Measurements from ENCODE around the gene USP54.

The USP54 gene

GRCh38 chr10:73522263-73522662, 68.9 kb downstream of the USP54 start:
- DNase-seq (ENCODE audit: low read depth in 2 of 2) = no peak

- no peak for DNase-seq (ENCODE audit: low read depth in 2 of 2)
These were observed 71.8 kb downstream of the USP54 start for GRCh38 chr10:73519336-73519735.

- no peak for DNase-seq (ENCODE audit: low read depth in 2 of 2)
These were observed 73.8 kb downstream of the USP54 start for GRCh38 chr10:73517166-73517888.

- DNase-seq (ENCODE audit: low read depth in 2 of 2) = no peak
These were observed 78.9 kb downstream of the USP54 start for GRCh38 chr10:73512207-73512743.

GRCh38 chr10:73509695-73510094, 81.4 kb downstream of the USP54 start:
- no peak for DNase-seq (ENCODE audit: low read depth in 2 of 2)

- DNase-seq (ENCODE audit: low read depth in 2 of 2) = no peak
These were observed 84.7 kb downstream of the USP54 start for GRCh38 chr10:73506491-73506890.

GRCh38 chr10:73506074-73506473, 85.1 kb downstream of the USP54 start:
- DNase-seq (ENCODE audit: low read depth in 2 of 2) = no peak

- DNase-seq (ENCODE audit: low read depth in 2 of 2) = no peak
These were observed 88.1 kb downstream of the USP54 start for GRCh38 chr10:73503037-73503436.

- no peak for DNase-seq (ENCODE audit: low read depth in 2 of 2)
These were observed 89.5 kb downstream of the USP54 start for GRCh38 chr10:73501651-73502050.

GRCh38 chr10:73497623-73498022, 93.5 kb downstream of the USP54 start:
- DNase-seq (ENCODE audit: low read depth in 2 of 2) = no peak

GRCh38 chr10:73495884-73496674, 95.1 kb downstream of the USP54 start, which contains the start of gene PPP3CB:
PPP3CB (minus strand) TSS chr10:73496024; CDS start chr10:73495889, 135 bp downstream.
- DNase-seq (ENCODE audit: low read depth in 2 of 2) = peak; percentile 83 to 85

GRCh38 chr10:73495226-73495883, 95.8 kb downstream of the USP54 start:
- DNase-seq (ENCODE audit: low read depth in 2 of 2) = peak; percentile 68 to 76

- DNase-seq (ENCODE audit: low read depth in 2 of 2) = no peak
These were observed 96.3 kb downstream of the USP54 start for GRCh38 chr10:73494877-73495225.

- no peak for DNase-seq (ENCODE audit: low read depth in 2 of 2)
These were observed 96.9 kb downstream of the USP54 start for GRCh38 chr10:73494213-73494612.

GRCh38 chr10:73493781-73494180, 97.4 kb downstream of the USP54 start:
- DNase-seq (ENCODE audit: low read depth in 2 of 2) = no peak

- DNase-seq (ENCODE audit: low read depth in 2 of 2) = no peak
These were observed 104.5 kb downstream of the USP54 start for GRCh38 chr10:73486601-73487000.

GRCh38 chr10:73485320-73485719, 105.8 kb downstream of the USP54 start:
- DNase-seq (ENCODE audit: low read depth in 2 of 2) = no peak

GRCh38 chr10:73480158-73480557, 111.0 kb downstream of the USP54 start:
- DNase-seq (ENCODE audit: low read depth in 2 of 2) = no peak

GRCh38 chr10:73478636-73479035, 112.5 kb downstream of the USP54 start:
- DNase-seq (ENCODE audit: low read depth in 2 of 2) = no peak

- DNase-seq (ENCODE audit: low read depth in 2 of 2) = no peak
These were observed 119.9 kb downstream of the USP54 start for GRCh38 chr10:73471226-73471625.

- DNase-seq (ENCODE audit: low read depth in 2 of 2) = no peak
These were observed 121.6 kb downstream of the USP54 start for GRCh38 chr10:73469579-73469978.

- DNase-seq (ENCODE audit: low read depth in 2 of 2) = no peak
These were observed 123.9 kb downstream of the USP54 start for GRCh38 chr10:73467206-73467605.

All from activated CD8-positive, alpha-beta memory T cell treated with anti-CD3 and anti-CD28 coated beads for 4 hours (primary cell).